ENCODE results near the gene SULT6B1. TPM values are rescaled to one million over a fixed set of nuclear protein-coding genes. Genes with fewer than 3 reads are reported as not detected.

SULT6B1 gene
- total RNA-seq, 2 experiments from 2014 or later: not detected

DNA sequence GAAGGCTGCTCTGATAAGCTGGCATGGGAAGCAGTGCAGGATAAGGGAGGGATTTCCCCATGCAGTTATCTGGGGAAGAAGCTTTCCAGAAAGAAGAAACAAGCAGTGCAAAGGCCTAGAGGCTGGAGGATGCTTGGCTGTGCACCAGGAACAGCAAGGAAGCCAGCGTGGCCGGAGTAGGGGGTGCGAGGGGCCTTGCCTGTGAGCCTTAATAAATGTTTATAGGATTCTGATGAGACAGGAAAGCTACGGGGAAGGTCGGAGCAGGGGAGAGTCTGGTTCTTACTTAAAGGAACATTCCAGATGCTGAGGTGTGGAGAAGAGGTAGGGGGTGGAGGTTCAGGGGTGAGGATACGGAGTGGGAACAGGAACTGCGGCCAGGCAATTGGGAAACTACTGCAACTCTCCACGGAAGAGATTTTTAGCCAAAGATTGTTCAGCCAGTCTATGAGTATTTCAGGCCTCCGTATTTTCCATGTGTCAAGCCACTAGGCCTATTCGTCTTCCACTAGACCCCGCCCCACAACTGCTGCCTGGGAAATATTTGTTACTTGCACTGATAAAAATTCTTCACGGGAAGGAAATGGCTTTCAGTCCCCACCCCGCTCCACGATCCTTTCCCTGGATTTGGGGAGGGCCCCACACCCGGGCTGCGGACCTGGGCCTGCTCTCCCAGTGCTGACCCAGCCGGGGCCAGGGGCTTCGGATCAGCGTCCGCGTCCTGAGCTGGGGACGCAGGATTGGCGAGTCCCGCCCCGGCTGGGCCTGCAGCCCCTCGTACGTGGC is 32.2 kb downstream of the SULT6B1 start:
- Mint-ChIP-seq H3K4me3 (peak overlapping the region; percentile 93), H3K4me1 (ENCODE audit: low read depth) (peaks cover 43% of the 10 kb centered on the region), H3K9me3 (peaks cover 2% of the 10 kb centered on the region), H3K27me3 (no peaks in the 10 kb centered on the region), H3K27ac (peak overlapping the region; percentile 92), H3K36me3 (ENCODE audit: low read depth) (peaks cover 32% of the 10 kb centered on the region)
- peak; percentile 56 for DNase-seq
- ATAC-seq: peak; percentile 31
- TF ChIP-seq, protein P1, sequence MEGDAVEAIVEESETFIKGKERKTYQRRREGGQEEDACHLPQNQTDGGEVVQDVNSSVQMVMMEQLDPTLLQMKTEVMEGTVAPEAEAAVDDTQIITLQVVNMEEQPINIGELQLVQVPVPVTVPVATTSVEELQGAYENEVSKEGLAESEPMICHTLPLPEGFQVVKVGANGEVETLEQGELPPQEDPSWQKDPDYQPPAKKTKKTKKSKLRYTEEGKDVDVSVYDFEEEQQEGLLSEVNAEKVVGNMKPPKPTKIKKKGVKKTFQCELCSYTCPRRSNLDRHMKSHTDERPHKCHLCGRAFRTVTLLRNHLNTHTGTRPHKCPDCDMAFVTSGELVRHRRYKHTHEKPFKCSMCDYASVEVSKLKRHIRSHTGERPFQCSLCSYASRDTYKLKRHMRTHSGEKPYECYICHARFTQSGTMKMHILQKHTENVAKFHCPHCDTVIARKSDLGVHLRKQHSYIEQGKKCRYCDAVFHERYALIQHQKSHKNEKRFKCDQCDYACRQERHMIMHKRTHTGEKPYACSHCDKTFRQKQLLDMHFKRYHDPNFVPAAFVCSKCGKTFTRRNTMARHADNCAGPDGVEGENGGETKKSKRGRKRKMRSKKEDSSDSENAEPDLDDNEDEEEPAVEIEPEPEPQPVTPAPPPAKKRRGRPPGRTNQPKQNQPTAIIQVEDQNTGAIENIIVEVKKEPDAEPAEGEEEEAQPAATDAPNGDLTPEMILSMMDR (IDR thresholded peaks at IDR 0.05): no peak
- ChIA-PET CTCF (interaction anchor here (1.0 to 2.2 kb wide), 2 partner anchors 12 to 75 kb away, joined by 3 to 5 read pairs; partner anchors contain the start of genes CEBPZ and NDUFAF7), POLR2A (interaction anchor here (0.8 to 1.8 kb wide), 12 partner anchors 8 to 168 kb away, joined by 3 to 8 read pairs (median 4); partner anchors contain the start of gene SULT6B1)
- intact Hi-C loops (cut with micrococcal nuclease): no loop called here

DNA sequence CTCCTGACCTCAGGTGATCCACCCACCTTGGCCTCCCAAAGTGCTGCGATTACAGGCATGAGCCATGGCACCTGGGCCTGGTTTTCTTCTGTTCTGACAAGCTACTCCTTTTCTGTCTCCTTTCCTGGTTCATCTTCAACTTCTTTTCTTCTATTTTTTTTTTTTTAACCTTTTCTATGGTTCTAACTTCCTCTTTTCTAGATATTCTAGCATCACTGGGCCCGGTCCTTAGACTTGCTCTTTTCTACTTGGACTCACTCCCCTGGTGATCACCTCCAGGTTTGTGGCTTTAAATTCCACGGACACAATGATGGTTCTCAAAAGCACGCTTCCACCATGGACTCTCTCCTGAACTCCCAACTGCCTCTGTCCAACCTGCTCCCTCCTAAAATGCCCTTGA is 33.7 kb downstream of the SULT6B1 start:
- H3K4me1 Mint-ChIP-seq (ENCODE audit: low read depth): peaks cover 51% of the 10 kb centered on the region
- POLR2A ChIA-PET: interaction anchor here (0.6 to 1.0 kb wide), 2 partner anchors 14 to 395 kb away, joined by 3 to 4 read pairs; no protein-coding TSS in a partner anchor
- TF ChIP-seq, protein P1 (IDR thresholded peaks at IDR 0.05): no peak
- DNase-seq (no peak), ATAC-seq (no peak)
- H3K36me3 Mint-ChIP-seq (ENCODE audit: low read depth): peaks cover 35% of the 10 kb centered on the region
- intact Hi-C loops (cut with micrococcal nuclease): no loop called here
- no peak overlapping the region for H3K4me3 Mint-ChIP-seq
- H3K27me3 Mint-ChIP-seq: no peaks in the 10 kb centered on the region
- peak overlapping the region; percentile 11 for H3K27ac Mint-ChIP-seq
- H3K9me3 Mint-ChIP-seq: peaks cover 2% of the 10 kb centered on the region
- CTCF ChIA-PET: no interaction called here

DNA sequence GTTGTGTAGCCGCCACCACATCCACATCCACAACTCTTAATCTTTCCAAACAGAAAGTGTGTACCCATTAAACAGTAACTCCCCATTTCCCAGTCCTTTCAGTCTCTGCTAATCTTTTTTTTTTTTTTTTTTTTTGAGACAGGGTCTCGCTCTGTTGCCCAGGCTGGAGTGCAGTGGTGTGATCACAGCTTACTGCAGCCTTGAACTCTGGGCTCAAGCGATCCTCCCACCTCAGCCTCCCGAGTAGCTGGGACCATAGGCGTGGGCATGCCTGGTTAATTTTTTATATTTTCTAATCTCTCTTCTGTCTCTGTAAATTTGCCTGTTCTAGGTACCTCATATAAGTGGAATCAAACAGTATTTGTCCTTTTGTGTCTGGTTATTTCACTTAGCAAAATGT is 35.2 kb downstream of the SULT6B1 start:
- Mint-ChIP-seq H3K27ac (peak overlapping the region; percentile 27), H3K36me3 (ENCODE audit: low read depth) (peaks cover 43% of the 10 kb centered on the region), H3K9me3 (peaks cover 2% of the 10 kb centered on the region), H3K4me1 (ENCODE audit: low read depth) (peaks cover 50% of the 10 kb centered on the region), H3K4me3 (no peak overlapping the region), H3K27me3 (no peaks in the 10 kb centered on the region)
- intact Hi-C loops (cut with micrococcal nuclease): no loop called here
- CTCF ChIA-PET: interaction anchor here (0.6 to 1.3 kb wide), 2 partner anchors 16 to 309 kb away, joined by 3 read pairs; no protein-coding TSS in a partner anchor
- no peak for DNase-seq
- TF ChIP-seq, protein P1 (IDR thresholded peaks at IDR 0.05): no peak
- POLR2A ChIA-PET: interaction anchor here (1.0 kb wide), 1 partner anchor 13 kb away, joined by 3 read pairs; no protein-coding TSS in a partner anchor
- no peak for ATAC-seq

DNA sequence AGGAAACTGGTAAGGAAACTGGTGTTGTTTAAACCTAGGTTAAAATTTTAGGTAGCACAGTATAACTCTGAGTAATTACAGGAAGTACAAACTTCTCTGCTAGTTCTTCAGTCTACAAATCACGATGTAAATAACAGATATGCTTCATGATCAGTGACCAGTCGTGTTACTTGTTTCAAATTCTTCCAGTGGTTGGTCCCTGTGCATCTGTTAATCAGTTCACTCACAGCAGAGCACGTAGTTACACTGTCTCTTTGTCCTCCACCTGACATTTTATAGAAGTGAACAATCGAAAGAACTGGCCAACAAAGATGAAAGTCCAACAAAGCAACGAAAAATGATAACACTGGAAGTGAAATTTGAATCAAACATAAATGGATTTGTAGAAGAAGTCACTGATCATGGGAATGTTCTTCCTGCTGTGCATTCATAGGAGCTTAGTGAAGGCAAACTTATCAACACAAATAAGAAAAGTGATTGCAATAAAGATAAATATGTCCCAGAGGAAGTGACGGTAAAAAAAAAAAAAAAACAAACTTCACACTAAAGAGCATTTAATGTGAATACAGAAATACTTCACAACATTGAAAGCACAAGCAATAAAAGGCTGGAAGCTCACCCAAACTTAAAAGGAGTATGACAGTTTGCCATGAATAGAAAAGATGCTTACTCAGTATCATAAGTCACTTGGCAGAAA is 38.7 kb downstream of the SULT6B1 start:
- TF ChIP-seq, protein P1 (IDR thresholded peaks at IDR 0.05): no peak
- intact Hi-C loops (cut with micrococcal nuclease): no loop called here
- peak overlapping the region; percentile 22 for H3K4me3 Mint-ChIP-seq
- H3K27me3 Mint-ChIP-seq: no peaks in the 10 kb centered on the region
- DNase-seq (no peak), ATAC-seq (peak; percentile 78)
- peaks cover 33% of the 10 kb centered on the region for H3K4me1 Mint-ChIP-seq (ENCODE audit: low read depth)
- peaks cover 50% of the 10 kb centered on the region for H3K36me3 Mint-ChIP-seq (ENCODE audit: low read depth)
- ChIA-PET CTCF (interaction anchor here (0.6 kb wide), 1 partner anchor 132 kb away, joined by 3 read pairs; no protein-coding TSS in a partner anchor), POLR2A (interaction anchor here (1.0 kb wide), 1 partner anchor 9 kb away, joined by 3 read pairs; no protein-coding TSS in a partner anchor)
- H3K27ac Mint-ChIP-seq: peak overlapping the region; percentile 67
- peaks cover 2% of the 10 kb centered on the region for H3K9me3 Mint-ChIP-seq

Measured in activated CD8-positive, alpha-beta T cell treated with anti-CD3 and anti-CD28 coated beads for 36 hours (primary cell).